ENCODE results near the gene ANTKMT.

The ANTKMT gene

DNA sequence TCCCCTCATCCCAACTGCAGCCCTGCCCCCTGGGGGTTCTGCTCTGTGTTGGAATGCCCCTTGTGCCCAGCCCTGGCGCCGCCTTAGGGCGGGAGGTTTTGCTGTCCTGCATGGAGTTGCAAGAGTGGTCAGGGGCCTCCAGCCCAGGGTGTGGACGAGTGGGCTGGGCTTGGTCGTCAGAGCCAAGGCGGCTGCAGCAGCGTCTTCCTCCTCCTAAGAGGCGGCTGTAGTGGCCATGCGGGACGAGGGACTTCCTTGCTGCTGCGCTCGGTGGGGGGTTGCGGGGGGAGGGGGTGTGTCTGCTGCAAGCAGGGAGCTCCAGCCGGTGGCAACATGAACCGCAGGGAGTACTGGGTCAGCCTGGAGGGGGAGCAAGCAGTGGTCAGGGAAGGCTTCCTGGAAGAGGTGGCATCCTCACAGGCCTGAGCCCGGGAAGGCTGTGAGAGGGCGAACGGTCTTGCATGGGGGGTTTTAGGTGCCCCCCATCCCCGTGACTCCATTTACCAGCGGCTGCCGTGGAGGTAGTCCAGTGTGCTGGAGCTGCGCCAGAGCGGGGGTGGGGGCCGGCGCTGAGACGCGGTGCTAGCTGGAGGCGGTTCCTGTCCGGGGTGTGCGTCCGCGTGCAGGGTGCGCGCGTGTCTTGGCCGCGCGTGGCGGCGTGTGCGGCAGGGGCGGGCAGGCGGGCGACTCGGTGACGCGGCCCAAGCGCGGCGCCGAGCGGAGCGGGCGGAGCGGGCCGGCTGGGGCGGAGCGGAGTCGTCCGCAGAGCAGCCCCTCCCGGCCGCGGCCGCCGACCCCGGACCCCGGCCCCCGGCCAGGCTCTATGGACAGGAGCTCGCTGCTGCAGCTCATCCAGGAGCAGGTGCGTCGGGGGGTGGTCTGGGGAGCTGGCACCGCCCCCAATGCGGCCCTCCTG, 45.7 kb upstream of the ANTKMT start, which contains the start of gene RHBDL1:
TSS of gene RHBDL1 (plus strand) at position 704 of the 916 bp plus-strand sequence. CDS start at position 824, 120 bp downstream.
- TF ChIP-seq, protein P1, sequence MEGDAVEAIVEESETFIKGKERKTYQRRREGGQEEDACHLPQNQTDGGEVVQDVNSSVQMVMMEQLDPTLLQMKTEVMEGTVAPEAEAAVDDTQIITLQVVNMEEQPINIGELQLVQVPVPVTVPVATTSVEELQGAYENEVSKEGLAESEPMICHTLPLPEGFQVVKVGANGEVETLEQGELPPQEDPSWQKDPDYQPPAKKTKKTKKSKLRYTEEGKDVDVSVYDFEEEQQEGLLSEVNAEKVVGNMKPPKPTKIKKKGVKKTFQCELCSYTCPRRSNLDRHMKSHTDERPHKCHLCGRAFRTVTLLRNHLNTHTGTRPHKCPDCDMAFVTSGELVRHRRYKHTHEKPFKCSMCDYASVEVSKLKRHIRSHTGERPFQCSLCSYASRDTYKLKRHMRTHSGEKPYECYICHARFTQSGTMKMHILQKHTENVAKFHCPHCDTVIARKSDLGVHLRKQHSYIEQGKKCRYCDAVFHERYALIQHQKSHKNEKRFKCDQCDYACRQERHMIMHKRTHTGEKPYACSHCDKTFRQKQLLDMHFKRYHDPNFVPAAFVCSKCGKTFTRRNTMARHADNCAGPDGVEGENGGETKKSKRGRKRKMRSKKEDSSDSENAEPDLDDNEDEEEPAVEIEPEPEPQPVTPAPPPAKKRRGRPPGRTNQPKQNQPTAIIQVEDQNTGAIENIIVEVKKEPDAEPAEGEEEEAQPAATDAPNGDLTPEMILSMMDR (IDR thresholded peaks at IDR 0.05; ENCODE audit: control insufficient read depth, extremely low read depth, insufficient read depth) = no peak
- H3K4me3 ChIP-seq (ENCODE audit: low read depth, low read length) = no peak within 1 kb of the TSS
- no peak for DNase-seq (ENCODE audit: low read depth)

DNA sequence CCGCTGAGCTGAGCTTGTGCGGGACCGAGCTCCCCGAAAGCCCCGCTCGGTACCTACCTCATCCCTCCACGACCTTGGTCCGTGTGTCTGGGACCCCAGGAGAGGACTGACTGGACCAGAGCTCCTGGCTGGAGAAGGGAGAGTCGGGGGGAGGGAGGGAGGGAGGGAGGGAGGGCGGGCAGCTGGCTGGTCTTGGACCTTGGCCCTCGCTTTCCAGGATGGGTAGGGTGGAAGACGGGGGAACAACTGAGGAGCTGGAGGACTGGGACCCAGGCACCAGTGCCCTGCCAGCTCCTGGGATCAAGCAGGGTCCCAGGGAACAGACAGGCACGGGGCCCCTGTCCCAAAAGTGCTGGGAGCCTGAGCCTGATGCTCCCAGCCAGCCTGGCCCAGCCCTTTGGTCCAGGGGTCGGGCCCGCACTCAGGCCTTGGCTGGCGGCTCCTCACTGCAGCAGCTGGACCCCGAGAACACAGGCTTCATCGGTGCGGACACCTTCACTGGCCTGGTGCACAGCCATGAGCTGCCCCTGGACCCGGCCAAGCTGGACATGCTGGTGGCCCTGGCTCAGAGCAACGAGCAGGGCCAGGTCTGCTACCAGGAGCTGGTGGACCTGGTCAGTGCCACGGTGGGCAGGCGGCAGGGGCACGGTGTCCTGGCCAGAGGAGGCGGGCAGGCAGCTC, 44.9 kb upstream of the ANTKMT start:
- DNase-seq (ENCODE audit: low read depth) = no peak
- TF ChIP-seq, protein P1 (IDR thresholded peaks at IDR 0.05; ENCODE audit: control insufficient read depth, extremely low read depth, insufficient read depth) = no peak
- H3K4me3 ChIP-seq (ENCODE audit: low read depth, low read length) = no peak overlapping the region

DNA sequence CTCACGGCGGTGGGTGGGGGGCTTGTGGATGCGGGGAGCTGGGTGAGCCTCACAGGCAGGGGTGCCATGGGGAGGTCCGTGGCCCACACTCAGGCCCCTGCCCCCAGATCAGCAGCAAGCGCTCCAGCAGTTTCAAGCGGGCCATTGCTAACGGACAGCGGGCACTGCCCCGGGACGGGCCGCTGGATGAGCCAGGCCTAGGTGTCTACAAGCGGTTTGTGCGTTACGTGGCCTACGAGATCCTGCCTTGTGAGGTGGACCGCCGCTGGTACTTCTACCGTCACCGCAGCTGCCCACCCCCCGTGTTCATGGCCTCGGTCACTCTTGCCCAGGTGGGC, 44.4 kb upstream of the ANTKMT start:
- TF ChIP-seq, protein P1 (IDR thresholded peaks at IDR 0.05; ENCODE audit: control insufficient read depth, extremely low read depth, insufficient read depth) = no peak
- no peak for DNase-seq (ENCODE audit: low read depth)
- H3K4me3 ChIP-seq (ENCODE audit: low read depth, low read length) = no peak overlapping the region

DNA sequence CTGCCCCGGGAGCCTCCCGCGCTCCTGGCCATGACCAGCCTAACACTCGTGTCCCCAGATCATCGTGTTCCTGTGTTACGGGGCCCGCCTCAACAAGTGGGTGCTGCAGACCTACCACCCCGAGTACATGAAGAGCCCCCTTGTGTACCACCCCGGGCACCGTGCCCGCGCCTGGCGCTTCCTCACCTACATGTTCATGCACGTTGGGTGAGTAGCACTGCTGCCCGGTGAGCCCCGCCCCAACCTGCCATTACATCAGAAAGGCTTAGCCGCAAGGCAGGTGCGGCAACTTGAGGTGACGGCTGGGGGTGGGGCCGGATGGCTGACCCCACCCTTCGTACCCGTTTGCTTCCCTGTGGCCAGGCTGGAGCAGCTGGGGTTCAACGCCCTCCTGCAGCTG, 44.0 kb upstream of the ANTKMT start:
- TF ChIP-seq, protein P1 (IDR thresholded peaks at IDR 0.05; ENCODE audit: control insufficient read depth, extremely low read depth, insufficient read depth) = no peak
- DNase-seq (ENCODE audit: low read depth) = no peak

DNA sequence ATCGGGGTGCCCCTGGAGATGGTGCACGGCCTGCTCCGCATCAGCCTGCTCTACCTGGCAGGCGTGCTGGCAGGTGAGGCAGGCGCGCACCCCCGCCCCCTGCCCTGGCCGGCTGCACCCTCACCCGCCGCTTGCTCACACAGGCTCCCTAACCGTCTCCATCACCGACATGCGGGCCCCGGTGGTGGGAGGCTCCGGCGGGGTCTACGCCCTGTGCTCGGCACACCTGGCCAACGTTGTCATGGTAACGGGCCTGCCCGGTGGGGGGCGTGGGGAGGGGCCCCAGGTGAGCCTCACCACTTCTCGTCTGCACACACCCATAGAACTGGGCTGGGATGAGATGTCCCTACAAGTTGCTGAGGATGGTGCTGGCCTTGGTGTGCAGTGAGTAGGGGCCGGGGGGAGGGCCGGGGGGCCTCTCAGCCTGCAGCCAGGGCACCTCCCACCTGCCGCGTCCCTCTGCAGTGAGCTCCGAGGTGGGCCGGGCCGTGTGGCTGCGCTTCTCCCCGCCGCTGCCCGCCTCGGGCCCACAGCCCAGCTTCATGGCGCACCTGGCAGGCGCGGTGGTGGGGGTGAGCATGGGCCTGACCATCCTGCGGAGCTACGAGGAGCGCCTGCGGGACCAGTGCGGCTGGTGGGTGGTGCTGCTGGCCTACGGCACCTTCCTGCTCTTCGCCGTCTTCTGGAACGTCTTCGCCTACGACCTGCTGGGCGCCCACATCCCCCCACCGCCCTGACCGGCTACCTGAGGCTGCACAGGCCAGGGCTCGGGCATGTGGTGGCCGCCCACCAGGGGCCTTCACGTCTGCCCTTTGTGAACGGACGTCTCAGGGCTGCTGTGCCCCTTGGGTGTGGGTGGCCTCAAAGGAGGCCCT, 43.4 kb upstream of the ANTKMT start:
- no peak overlapping the region for H3K4me3 ChIP-seq (ENCODE audit: low read depth, low read length)
- no peak for DNase-seq (ENCODE audit: low read depth)
- TF ChIP-seq, protein P1 (IDR thresholded peaks at IDR 0.05; ENCODE audit: control insufficient read depth, extremely low read depth, insufficient read depth) = no peak

More for the DNA sequence above, 44.0 kb upstream of the ANTKMT start:
- H3K4me3 ChIP-seq (ENCODE audit: low read depth, low read length) = no peak overlapping the region

DNA sequence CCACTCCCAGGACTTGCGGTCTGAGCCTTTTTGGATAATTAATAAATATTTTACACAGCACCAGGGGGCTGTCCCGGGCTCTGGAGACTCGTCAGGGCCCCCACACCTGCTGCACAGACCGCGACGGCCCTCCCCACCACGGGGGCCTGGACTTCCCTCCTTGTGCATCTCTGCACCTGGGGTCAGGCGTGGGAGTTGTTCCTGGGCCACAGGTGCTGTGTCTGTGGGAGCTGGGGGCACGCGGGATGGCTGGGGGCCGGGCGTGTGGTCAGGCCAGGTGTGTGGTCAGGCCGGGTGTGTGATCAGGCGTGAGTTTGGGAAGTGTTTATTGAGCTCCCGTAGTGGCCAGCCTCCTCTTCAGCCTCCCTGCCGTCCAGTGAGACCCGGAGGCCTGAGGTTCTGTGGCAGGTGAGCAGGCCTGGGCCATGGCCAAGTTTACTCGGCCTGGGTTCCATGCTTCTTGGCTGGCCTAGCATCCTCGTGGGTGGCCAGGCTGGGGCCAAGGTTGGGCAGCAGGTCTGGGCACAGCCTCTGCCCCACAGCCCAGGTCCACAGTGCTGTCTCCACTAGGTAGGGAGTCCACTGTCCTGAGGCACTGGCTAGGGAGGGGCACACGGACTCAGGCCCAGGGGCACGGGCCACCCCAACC, 42.6 kb upstream of the ANTKMT start:
- TF ChIP-seq, protein P1 (IDR thresholded peaks at IDR 0.05; ENCODE audit: control insufficient read depth, extremely low read depth, insufficient read depth) = no peak
- no peak for DNase-seq (ENCODE audit: low read depth)
- H3K4me3 ChIP-seq (ENCODE audit: low read depth, low read length) = no peak overlapping the region

Data from LNCaP clone FGC (cell line).